NCI-H2107 (cell line): ENCODE measurements around the gene TRAF3IP3.
A peak's percentile ranks its signal among the peaks of the same experiment; 100 is the strongest.

Experiments
- DNase-seq: peaks from one replicate; lab custom pipeline; 2025; lab: John Stamatoyannopoulos, UW

Gene TRAF3IP3

GRCh38 chr1:209827384-209828262 lies 71.8 kb downstream of the TRAF3IP3 start, which contains the start of gene UTP25:
TSS of gene UTP25 (plus strand) at chr1:209827972. CDS start at chr1:209828064, 92 bp downstream.
- peak; percentile 98 for DNase-seq

GRCh38 chr1:209829716-209830115 lies 73.9 kb downstream of the TRAF3IP3 start:
- DNase-seq, result no peak

GRCh38 chr1:209830722-209831121 lies 74.9 kb downstream of the TRAF3IP3 start:
- no peak for DNase-seq

GRCh38 chr1:209831615-209832014 lies 75.8 kb downstream of the TRAF3IP3 start:
- no peak for DNase-seq
